ENCODE data around the gene RHOT2. TPM values are rescaled to one million over a fixed set of nuclear protein-coding genes. Genes with fewer than 3 reads are reported as not detected.

RHOT2 gene
- total and polyA plus RNA-seq, 10 of the 15 experiments (the other 5 are each of a cell fraction or from before 2014, with no cell fraction given) = 3.7 to 174 (median 69.8) TPM

GRCh38 chr16:636206-637080, 31.5 kb upstream of the RHOT2 start, which contains the start of gene METTL26 (continued):
- TF ChIP-seq, protein P1, sequence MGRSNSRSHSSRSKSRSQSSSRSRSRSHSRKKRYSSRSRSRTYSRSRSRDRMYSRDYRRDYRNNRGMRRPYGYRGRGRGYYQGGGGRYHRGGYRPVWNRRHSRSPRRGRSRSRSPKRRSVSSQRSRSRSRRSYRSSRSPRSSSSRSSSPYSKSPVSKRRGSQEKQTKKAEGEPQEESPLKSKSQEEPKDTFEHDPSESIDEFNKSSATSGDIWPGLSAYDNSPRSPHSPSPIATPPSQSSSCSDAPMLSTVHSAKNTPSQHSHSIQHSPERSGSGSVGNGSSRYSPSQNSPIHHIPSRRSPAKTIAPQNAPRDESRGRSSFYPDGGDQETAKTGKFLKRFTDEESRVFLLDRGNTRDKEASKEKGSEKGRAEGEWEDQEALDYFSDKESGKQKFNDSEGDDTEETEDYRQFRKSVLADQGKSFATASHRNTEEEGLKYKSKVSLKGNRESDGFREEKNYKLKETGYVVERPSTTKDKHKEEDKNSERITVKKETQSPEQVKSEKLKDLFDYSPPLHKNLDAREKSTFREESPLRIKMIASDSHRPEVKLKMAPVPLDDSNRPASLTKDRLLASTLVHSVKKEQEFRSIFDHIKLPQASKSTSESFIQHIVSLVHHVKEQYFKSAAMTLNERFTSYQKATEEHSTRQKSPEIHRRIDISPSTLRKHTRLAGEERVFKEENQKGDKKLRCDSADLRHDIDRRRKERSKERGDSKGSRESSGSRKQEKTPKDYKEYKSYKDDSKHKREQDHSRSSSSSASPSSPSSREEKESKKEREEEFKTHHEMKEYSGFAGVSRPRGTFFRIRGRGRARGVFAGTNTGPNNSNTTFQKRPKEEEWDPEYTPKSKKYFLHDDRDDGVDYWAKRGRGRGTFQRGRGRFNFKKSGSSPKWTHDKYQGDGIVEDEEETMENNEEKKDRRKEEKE (IDR thresholded peaks at IDR 0.05) = no peak
- TF ChIP-seq MEF2A (IDR thresholded peaks at IDR 0.05; ENCODE audit: insufficient read depth, low read depth, low read length) = 0 out of 2 replicates have a peak, but pooled peaks have one; percentile 45
- peak; percentile 76 for TF ChIP-seq CHD2 (IDR thresholded peaks at IDR 0.05; ENCODE audit: borderline replicate concordance, low read depth, low read length)
- peak; percentile 49 to 69 for TF ChIP-seq IKZF2 (IDR thresholded peaks at IDR 0.05)
- TF ChIP-seq BMI1 (IDR thresholded peaks at IDR 0.05; ENCODE audit: borderline replicate concordance) = no peak
- no peak for TF ChIP-seq GABPA (IDR thresholded peaks at IDR 0.05; ENCODE audit: low read depth)
- TF ChIP-seq TCF3 (IDR thresholded peaks at IDR 0.05; ENCODE audit: borderline replicate concordance, insufficient read depth, low read depth, low read length) = 0 out of 2 replicates have a peak, but pooled peaks have one; percentile 47
- no peak for TF ChIP-seq FOXK2 (IDR thresholded peaks at IDR 0.05)
- peak; percentile 61; the same call in 1 of the 2 replicates for TF ChIP-seq RB1 (IDR thresholded peaks at IDR 0.05; ENCODE audit: borderline replicate concordance)
- peak; percentile 76 for TF ChIP-seq CREB1 (IDR thresholded peaks at IDR 0.05; ENCODE audit: low read depth)
- peak; percentile 25; the same call in 1 of the 2 replicates for TF ChIP-seq IRF3 (IDR thresholded peaks at IDR 0.05)
- peak; percentile 41 for TF ChIP-seq MYC (IDR thresholded peaks at IDR 0.05; ENCODE audit: insufficient read depth, insufficient read length, insufficient replicate concordance, low read length, severe bottlenecking)
- TF ChIP-seq ASH2L (IDR thresholded peaks at IDR 0.05; ENCODE audit: borderline replicate concordance, low read depth) = peak; percentile 81; the same call in 1 of the 2 replicates
- peak; percentile 76 for TF ChIP-seq YY1 (IDR thresholded peaks at IDR 0.05; ENCODE audit: low read depth, low read length)
- TF ChIP-seq MEF2B (IDR thresholded peaks at IDR 0.05; ENCODE audit: partially characterized antibody, poor library complexity, severe bottlenecking) = no peak
- TF ChIP-seq TCF7 (IDR thresholded peaks at IDR 0.05; ENCODE audit: borderline replicate concordance) = no peak; the same call in 1 of the 2 replicates
- no peak for TF ChIP-seq SRF (IDR thresholded peaks at IDR 0.05; ENCODE audit: low read depth in 2 of 2, low read length in 2 of 2)
- TF ChIP-seq USF1 (IDR thresholded peaks at IDR 0.05; ENCODE audit: borderline replicate concordance, extremely low read length, insufficient read depth, low read depth, low read length) = no peak
- TF ChIP-seq CHD4 (IDR thresholded peaks at IDR 0.05) = no peak
- TF ChIP-seq BACH1 (IDR thresholded peaks at IDR 0.05; ENCODE audit: borderline replicate concordance) = peak; percentile 84
- no peak for TF ChIP-seq JUND (IDR thresholded peaks at IDR 0.05; ENCODE audit: low read depth, low read length)
- peak; percentile 46 for TF ChIP-seq ATF7 (IDR thresholded peaks at IDR 0.05; ENCODE audit: low read depth)
- TF ChIP-seq, protein P2, sequence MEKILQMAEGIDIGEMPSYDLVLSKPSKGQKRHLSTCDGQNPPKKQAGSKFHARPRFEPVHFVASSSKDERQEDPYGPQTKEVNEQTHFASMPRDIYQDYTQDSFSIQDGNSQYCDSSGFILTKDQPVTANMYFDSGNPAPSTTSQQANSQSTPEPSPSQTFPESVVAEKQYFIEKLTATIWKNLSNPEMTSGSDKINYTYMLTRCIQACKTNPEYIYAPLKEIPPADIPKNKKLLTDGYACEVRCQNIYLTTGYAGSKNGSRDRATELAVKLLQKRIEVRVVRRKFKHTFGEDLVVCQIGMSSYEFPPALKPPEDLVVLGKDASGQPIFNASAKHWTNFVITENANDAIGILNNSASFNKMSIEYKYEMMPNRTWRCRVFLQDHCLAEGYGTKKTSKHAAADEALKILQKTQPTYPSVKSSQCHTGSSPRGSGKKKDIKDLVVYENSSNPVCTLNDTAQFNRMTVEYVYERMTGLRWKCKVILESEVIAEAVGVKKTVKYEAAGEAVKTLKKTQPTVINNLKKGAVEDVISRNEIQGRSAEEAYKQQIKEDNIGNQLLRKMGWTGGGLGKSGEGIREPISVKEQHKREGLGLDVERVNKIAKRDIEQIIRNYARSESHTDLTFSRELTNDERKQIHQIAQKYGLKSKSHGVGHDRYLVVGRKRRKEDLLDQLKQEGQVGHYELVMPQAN (conservative IDR thresholded peaks at IDR 0.05) = peak; percentile 93

All from GM12878 (cell line).